Osteocyte (in vitro differentiated cells): ENCODE measurements around the gene SSBP4. TPM values are rescaled to one million over a fixed set of nuclear protein-coding genes. Genes with fewer than 3 reads are reported as not detected.

Experiments used
- DNase-seq: peaks from one replicate; pipeline ENCODE4 v3.0.0; 2021; ENCODE audit warnings: mixed read lengths; ENCODE audit not compliant: unreplicated experiment; ENCODE audit errors: extremely low spot score
- H3K27ac Mint-ChIP-seq: one replicate; pipeline ENCODE4 v1.8.0; 2021; ENCODE audit warnings: mild to moderate bottlenecking, mixed read lengths; ENCODE audit not compliant: unreplicated experiment
- H3K27me3 Mint-ChIP-seq: one replicate; pipeline ENCODE4 v1.8.0; 2021; ENCODE audit warnings: mixed read lengths; ENCODE audit not compliant: unreplicated experiment
- H3K36me3 Mint-ChIP-seq: one replicate; pipeline ENCODE4 v1.8.0; 2021; ENCODE audit warnings: mixed read lengths; ENCODE audit not compliant: unreplicated experiment
- H3K4me1 Mint-ChIP-seq: one replicate; pipeline ENCODE4 v1.8.0; 2021; ENCODE audit warnings: mixed read lengths; ENCODE audit not compliant: unreplicated experiment
- H3K4me3 Mint-ChIP-seq: one replicate; pipeline ENCODE4 v1.8.0; 2021; ENCODE audit warnings: mild to moderate bottlenecking, moderate library complexity, mixed read lengths; ENCODE audit not compliant: unreplicated experiment
- H3K9me3 Mint-ChIP-seq: one replicate; pipeline ENCODE4 v1.8.0; 2021; ENCODE audit warnings: mixed read lengths; ENCODE audit not compliant: unreplicated experiment
- total RNA-seq: library from RNA; stranded (reverse); gene quantifications from 2 replicates; pipeline ENCODE4 v1.2.1, GENCODE V29; 2021
- TF ChIP-seq, protein P1 (sequence below): fragments of 200-600 bp; sonication (generic); IDR thresholded peaks from 2 replicates; pipeline ENCODE4 v1.5.0; 2021; ENCODE audit warnings: antibody characterized with exemption, mild to moderate bottlenecking, moderate library complexity

SSBP4 gene
- total RNA-seq, 1 donor from 2014 or later = 82.9 TPM

DNA sequence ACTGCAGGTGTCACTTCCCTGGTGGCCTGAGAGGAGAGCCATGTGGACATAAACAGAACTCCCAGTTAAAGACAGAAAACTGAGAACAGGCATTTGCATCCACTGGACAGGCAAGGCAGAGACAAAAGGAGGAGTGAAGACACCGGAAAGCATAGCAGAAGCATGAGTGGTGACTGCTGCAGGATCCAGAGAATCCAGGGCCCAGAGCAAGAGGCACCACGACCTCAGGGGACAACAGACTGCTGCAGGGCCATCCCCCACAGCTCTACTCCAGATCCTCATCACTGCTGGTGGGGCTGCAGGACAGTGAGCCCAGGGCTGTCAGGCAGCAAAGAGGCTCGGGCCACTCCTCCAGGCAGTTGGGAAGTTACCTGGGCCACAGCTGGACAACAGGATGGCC lies 33.2 kb downstream of the SSBP4 start:
- TF ChIP-seq, protein P1, sequence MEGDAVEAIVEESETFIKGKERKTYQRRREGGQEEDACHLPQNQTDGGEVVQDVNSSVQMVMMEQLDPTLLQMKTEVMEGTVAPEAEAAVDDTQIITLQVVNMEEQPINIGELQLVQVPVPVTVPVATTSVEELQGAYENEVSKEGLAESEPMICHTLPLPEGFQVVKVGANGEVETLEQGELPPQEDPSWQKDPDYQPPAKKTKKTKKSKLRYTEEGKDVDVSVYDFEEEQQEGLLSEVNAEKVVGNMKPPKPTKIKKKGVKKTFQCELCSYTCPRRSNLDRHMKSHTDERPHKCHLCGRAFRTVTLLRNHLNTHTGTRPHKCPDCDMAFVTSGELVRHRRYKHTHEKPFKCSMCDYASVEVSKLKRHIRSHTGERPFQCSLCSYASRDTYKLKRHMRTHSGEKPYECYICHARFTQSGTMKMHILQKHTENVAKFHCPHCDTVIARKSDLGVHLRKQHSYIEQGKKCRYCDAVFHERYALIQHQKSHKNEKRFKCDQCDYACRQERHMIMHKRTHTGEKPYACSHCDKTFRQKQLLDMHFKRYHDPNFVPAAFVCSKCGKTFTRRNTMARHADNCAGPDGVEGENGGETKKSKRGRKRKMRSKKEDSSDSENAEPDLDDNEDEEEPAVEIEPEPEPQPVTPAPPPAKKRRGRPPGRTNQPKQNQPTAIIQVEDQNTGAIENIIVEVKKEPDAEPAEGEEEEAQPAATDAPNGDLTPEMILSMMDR = no peak
- Mint-ChIP-seq H3K9me3 (no peaks in the 10 kb centered on the region), H3K36me3 (peaks cover 24% of the 10 kb centered on the region), H3K4me3 (no peak overlapping the region), H3K4me1 (peaks cover 20% of the 10 kb centered on the region), H3K27me3 (no peaks in the 10 kb centered on the region), H3K27ac (no peak overlapping the region)
- no peak for DNase-seq

DNA sequence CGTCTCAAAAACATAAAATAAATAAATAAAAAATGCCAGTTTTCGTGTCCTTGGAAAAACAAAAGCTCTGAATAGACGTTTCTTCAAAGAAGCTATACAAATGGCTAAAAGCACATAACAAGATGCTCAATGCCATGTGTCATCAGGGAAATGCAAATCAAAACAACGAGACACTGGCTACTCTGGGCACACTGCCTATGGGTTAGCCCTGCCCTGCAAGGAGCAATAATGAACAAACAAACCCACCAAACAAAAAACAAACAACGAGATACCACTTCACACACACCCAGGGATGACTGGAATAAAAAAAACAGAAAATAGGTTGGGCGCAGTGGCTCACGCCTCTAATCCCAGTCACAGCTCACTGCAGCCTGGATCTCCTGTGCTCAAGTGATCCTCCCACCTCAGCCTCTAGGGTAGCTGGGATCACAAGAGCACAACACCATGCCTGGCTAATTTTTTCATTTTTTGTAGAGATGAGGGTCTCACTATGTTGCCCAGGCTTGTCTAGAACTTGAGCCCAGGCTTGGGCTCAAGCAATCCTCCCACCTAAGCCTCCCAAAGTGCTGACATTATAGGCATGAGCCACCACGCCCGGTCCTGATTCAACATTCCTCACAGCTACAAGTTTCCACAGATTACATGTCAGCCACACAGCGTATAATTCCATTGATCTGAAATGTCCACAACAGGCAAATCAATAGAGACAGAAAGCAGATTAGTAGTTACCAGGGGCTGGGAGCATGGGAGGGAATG lies 34.2 kb downstream of the SSBP4 start:
- H3K27ac Mint-ChIP-seq = peak overlapping the region; percentile 28

DNA sequence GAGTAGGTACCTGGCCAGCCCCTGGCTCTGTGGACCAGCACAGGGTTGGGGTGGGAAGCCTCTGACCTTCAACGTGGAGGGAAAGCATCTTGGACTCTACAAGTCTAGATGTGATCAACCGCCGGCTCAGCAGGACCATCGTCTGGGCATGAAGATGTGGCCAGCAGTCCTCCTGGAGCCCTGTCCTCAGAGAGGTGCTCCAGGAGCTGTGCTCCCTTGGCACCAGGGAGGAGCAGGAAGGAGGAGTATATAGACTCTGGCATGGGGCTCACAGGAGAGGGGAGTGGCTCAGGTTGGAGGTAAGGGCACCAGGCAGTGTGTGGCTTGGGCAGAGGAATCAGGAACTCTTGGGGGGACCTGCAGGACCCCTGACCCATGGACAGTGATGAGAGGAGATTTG lies 37.1 kb downstream of the SSBP4 start:
- Mint-ChIP-seq H3K4me1 (peaks cover 38% of the 10 kb centered on the region), H3K27ac (peak overlapping the region; percentile 67), H3K4me3 (no peak overlapping the region), H3K36me3 (peaks cover 11% of the 10 kb centered on the region), H3K9me3 (no peaks in the 10 kb centered on the region), H3K27me3 (no peaks in the 10 kb centered on the region)
- DNase-seq = no peak
- TF ChIP-seq, protein P1 = no peak

More for the DNA sequence above, 34.2 kb downstream of the SSBP4 start:
- Mint-ChIP-seq H3K4me3 (no peak overlapping the region), H3K27me3 (no peaks in the 10 kb centered on the region), H3K9me3 (no peaks in the 10 kb centered on the region), H3K36me3 (peaks cover 18% of the 10 kb centered on the region), H3K4me1 (peaks cover 23% of the 10 kb centered on the region)
- no peak for DNase-seq
- TF ChIP-seq, protein P1 = no peak

DNA sequence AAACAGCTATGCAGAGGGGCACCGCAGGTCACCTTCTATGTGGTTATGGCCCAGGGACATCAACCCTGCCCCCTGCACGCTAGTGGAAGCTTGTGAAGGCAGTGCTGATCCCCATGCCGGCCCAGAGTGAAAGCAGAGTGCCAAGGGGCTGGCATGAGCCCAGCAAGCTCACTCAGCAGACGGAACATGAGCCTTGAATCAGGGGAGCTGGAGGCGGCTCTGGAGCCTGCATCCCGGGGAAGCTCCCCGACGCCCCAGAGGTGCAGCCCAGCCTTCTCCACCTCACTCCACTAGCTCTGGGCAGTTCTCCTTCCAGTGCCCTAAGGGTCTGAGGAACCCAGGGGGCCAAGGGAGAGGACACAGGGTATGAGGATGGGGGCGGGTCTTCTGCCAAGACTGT lies 37.8 kb downstream of the SSBP4 start:
- TF ChIP-seq, protein P1 = no peak
- H3K9me3 Mint-ChIP-seq = no peaks in the 10 kb centered on the region
- H3K4me3 Mint-ChIP-seq = no peak overlapping the region
- H3K4me1 Mint-ChIP-seq = peaks cover 42% of the 10 kb centered on the region
- H3K27me3 Mint-ChIP-seq = no peaks in the 10 kb centered on the region
- H3K36me3 Mint-ChIP-seq = peaks cover 15% of the 10 kb centered on the region
- no peak for DNase-seq
- no peak overlapping the region for H3K27ac Mint-ChIP-seq

DNA sequence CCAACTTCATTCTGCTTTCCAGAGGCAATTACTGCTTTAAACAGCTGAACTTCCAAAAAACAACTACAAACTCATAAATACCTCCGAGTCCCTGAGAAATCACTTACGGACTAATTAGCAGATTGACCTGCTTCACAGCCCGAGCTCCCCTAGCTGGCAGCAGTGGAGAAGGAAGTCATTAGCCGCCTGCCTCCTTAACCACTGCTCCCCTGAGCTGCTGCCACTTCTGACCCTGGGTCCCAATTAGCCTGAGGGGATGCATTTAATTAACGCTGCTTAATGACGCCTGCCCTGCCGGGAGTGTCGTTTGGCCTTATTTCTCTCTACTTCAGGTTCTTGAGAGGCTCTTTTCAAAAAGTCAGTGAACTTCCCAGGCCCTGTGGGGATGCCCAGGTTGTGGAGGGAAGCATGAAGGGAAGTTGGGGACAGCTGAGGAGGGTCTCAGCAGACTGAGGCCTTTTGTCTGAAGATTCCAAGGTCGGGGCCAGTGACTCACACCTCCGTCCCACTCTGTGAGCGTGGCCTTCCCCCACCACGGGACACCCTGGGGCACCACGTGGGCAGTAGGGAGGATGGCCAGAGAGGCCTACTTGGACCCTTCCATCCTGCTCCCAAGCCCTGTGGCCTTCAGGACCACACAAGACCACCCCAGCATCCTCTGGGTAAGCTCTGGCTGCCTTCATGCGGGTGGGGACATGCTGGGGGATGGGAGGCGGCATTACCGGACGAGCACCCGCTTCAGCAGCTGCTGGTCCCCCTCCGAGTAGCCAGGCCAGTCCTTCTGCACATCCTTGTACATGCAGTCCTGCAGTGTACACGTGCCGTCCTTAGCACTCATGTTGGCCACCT lies 38.5 kb downstream of the SSBP4 start:
- Mint-ChIP-seq H3K27me3 (no peaks in the 10 kb centered on the region), H3K27ac (no peak overlapping the region), H3K9me3 (no peaks in the 10 kb centered on the region), H3K4me1 (peaks cover 44% of the 10 kb centered on the region), H3K36me3 (peaks cover 15% of the 10 kb centered on the region), H3K4me3 (no peak overlapping the region)
- TF ChIP-seq, protein P1 = no peak
- no peak for DNase-seq
